Head of caudate nucleus (tissue), 42 donors: ENCODE data around the gene FLOT2.
A peak's percentile ranks its signal among the peaks of the same experiment; 100 is the strongest.
"Not testable (repeated sequence)": the region's sequence is repeated elsewhere in the genome, so short reads cannot be mapped to it uniquely, and the experiment has no call there.

Experiments used
- DNase-seq, 42 donors: peaks; one replicate each; pipeline versions ENCODE4 v3.0.0 to v3.0.0-alpha.2; 2020 to 2021; ENCODE audit warnings: mixed read lengths in 7 of 42
- intact Hi-C: fragments of 100-400 bp; cut with DNase I; formaldehyde crosslinking; loops from one replicate; pipeline ENCODE4 v1.15.0; 2022

The FLOT2 gene

DNA sequence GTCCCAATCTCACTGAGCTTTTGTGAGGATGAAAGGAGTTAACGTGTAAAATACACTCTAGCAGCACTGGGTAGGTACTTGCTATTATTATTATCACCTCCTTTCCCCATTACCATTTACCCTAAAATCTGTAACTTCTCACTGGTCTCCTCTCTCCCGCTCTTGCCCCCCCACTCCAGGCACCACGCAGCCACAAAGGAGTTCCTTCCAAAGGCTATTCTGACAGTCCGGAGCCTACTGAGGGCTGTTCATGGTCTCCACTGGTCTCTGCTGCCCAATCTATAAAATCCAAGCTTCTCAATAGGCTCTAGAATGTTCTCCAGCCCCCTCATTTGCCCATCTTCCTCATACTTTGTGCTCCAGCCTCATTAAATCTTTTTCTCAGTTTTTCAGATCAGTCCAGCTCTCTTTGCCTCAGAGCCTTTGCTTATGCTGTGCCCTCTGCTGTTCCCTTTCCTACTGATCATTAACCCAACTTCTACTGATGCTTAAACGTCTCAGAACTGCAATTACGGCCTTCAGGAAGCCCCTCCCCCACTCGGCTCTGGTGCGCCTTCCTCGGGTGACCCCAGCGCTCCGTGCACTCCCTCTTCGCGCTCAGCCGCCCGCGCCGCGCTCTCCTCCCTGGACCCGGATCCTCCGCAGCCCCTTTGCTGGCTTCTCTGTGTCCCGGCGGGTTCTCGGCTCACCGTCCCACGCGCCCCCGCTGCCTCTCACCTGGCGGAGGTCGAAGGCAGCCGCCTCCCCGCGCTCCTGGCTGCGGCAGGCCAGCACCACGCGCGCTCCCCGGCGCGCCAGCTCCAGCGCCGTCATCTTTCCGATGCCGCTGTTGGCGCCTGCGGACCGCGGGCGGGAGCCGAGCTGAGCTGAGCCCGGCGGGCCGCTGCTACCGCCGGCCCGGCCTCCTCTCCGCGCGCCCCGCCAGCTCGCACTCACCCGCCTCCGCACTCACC lies 4.6 kb upstream of the FLOT2 start:
- intact Hi-C loops: loop anchor here (5.0 to 10.0 kb wide), 2 partner anchors 45 to 177 kb away; partner anchors contain the start of genes NEK8 and TLCD1
- peak in 26 of 42 donors; percentile 21 to 66 (median 42) for DNase-seq

- DNase-seq: no peak
Measured at GRCh38 chr17:28900986-28901726, 3.6 kb upstream of the FLOT2 start.

GRCh38 chr17:28899212-28899815 lies 1.8 kb upstream of the FLOT2 start:
- DNase-seq: no peak
- intact Hi-C loops: no loop called here

More at GRCh38 chr17:28900986-28901726, 3.6 kb upstream of the FLOT2 start:
- intact Hi-C loops: loop anchor here (5.0 to 10.0 kb wide), 2 partner anchors 46 to 176 kb away; partner anchors contain the start of genes NEK8 and TLCD1

DNA sequence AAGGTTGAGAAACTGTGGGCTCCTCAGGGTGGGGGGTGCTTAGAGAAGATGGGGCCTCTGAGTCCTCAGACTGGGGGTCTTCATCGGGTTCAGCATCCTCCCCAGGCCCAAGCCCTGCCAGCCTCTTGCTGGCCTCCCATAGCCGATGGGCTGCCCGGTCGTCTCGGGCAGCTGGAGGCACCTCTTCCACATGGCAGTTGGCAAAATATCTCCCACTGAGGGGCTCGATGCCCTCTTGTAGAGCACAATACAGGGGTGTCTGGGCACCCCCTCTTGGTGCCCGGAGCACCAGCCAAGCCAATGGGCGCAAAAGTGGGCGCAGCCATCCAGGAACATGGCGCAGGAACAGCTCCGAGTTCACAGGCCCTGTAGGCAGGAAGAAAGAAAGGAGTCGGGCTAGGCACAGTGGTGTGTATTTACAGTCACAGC lies 1.0 kb upstream of the FLOT2 start:
- intact Hi-C loops: no loop called here

GRCh38 chr17:28897769-28898526 lies 415 bp upstream of the FLOT2 start:
- DNase-seq: peak in 3 of 42 donors; percentile 20 to 73 (median 43)
- intact Hi-C loops: no loop called here

More for the DNA sequence above, 1.0 kb upstream of the FLOT2 start:
- no peak for DNase-seq

DNA sequence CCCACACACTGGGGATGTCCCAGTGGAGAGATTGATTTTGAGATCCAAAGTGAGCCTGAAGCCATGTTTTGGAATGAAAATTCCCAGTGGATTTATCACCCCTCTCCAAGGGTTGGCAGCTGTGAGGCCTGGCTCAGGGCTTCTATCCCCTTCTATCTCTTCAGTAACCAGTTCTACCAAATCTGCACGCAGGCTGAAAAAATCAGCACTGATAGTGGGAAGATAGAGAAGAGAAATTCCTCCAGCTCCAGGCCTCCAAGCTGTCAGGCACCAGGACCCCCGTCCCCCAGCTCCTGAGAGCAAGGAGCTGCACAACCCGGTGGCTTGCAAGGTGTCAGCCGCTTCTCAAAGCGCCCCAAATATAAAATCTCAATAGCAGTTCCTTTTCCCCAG lies 1.0 kb downstream of the FLOT2 start:
- intact Hi-C loops: no loop called here
- no peak for DNase-seq

DNA sequence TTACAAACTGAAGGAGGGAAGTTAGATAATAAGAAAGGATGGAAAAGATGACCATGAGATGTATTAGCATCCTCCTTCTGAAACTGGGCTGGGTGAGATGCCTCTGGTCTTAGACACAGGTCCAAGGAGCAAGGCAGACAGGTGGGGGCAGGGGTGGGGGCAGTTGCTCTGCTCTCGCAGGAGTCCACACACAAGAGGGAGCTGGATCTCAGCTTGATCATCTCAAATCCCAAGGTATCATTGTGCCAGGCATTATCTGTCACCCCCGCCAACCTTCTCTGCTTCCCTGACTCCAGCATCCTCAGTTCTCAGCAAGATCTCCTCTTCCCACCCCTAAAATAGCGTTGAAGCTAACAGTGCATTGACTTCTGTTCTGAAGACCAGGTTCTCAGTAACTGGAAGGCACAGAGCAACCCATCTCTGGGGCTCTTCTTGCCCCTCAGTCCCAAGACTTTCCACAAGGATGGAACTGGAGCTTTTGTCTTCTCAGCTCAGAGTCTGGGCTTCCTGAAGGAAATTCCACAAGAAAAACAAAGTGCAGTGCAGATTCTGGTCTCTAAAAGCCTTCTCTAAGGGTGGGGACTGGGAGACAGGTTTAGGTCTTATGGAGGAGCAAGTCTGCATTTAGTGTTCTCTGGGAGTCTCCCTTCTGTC lies 1.6 kb downstream of the FLOT2 start:
- intact Hi-C loops: no loop called here
- DNase-seq: no peak

GRCh38 chr17:28893248-28894183 lies 4.0 kb downstream of the FLOT2 start:
- intact Hi-C loops, DNase-seq: not testable (repeated sequence)

GRCh38 chr17:28892024-28892423 lies 5.5 kb downstream of the FLOT2 start:
- intact Hi-C loops: no loop called here
- DNase-seq: no peak

GRCh38 chr17:28891201-28891600 lies 6.3 kb downstream of the FLOT2 start:
- intact Hi-C loops: no loop called here
- no peak for DNase-seq

DNA sequence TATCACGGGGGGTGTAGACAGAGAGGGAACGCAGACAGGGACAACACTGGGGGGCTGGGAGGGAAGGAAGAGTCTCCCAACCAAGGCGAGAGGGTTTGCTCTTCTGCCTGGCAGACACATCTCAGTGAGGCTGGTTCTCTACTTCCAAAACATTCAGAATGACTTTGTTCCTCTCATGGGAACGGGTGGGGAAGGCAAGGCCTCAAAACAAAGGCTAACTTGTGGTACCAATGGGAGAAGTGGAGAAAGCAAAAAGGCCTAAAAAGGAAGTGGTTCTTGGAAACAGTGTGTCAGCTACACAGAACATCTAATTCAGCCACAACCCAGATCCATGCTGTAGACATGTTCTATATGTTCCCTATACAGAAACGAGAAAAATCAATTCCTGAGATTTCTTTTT lies 7.5 kb downstream of the FLOT2 start:
- intact Hi-C loops: no loop called here
- no peak for DNase-seq

GRCh38 chr17:28888832-28889231 lies 8.7 kb downstream of the FLOT2 start:
- no peak for DNase-seq
- intact Hi-C loops: no loop called here

- no peak for DNase-seq
- intact Hi-C loops: no loop called here
Measured at GRCh38 chr17:28887871-28888471, 9.6 kb downstream of the FLOT2 start.

- DNase-seq: no peak
- intact Hi-C loops: no loop called here
Measured at GRCh38 chr17:28885951-28886350, 11.6 kb downstream of the FLOT2 start.

DNA sequence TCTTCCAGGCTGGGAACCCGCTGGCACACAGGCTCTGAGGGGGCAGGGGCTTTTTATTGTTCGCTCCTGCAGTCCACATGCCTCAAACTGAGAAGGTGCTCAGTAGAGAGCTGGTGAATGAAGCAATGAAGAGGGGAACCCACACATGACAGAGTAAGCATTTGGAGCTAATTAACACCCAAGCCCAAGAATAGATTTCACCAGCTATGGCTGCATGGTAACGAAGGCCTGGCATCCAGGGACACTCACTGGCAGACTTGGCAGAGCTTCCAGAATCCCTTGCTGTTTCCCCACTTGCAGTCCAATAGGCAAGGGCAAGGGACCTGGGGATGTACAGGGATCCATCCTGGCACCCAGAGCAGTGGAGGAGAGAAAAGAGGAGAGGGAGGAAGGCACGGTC lies 12.2 kb downstream of the FLOT2 start:
- DNase-seq: no peak
- intact Hi-C loops: no loop called here

- no peak for DNase-seq
- intact Hi-C loops: no loop called here
Measured at GRCh38 chr17:28883967-28884702, 13.4 kb downstream of the FLOT2 start.
